ENCODE results near the gene MKLN1.
A peak's percentile ranks its signal among the peaks of the same experiment; 100 is the strongest.

MKLN1 gene

DNA sequence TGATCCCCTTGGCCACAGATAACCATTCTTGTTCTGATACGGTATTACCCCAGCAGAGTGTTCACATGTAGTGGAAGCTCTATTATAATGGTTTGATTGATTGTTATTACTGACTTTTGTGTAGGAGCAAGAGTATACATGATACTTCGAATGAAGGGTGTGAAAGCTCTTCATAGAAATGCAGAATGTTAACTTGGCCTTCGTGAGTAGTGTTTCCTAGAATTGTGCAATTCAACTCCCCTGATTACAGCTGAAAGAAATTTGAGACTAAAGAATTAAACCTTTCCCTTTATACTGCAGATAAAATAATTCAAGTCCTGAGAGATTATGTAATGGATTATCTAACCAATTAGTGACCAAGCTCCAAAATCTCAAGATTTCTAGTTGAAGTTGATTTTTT, 38.2 kb downstream of the MKLN1 start:
- no peak overlapping the region for H3K27ac ChIP-seq (ENCODE audit: insufficient read depth, low read length, poor library complexity, severe bottlenecking)
- no peaks in the 10 kb centered on the region for H3K27me3 ChIP-seq (replicated peaks; ENCODE audit: control insufficient read depth, insufficient read depth, low read length, poor library complexity, severe bottlenecking)
- H3K9me3 ChIP-seq (ENCODE audit: control insufficient read depth, low read length), result no peaks in the 10 kb centered on the region
- no peaks in the 10 kb centered on the region for H3K36me3 ChIP-seq (ENCODE audit: control insufficient read depth, insufficient read depth, low read length)
- peaks cover 16% of the 10 kb centered on the region for H3K4me1 ChIP-seq (ENCODE audit: control insufficient read depth, insufficient read depth, low read length, poor library complexity, severe bottlenecking)
- no peak for DNase-seq
- H3K4me3 ChIP-seq (ENCODE audit: insufficient read depth, low read depth, low read length, poor library complexity, severe bottlenecking), result no peak overlapping the region

- H3K4me3 ChIP-seq (ENCODE audit: insufficient read depth, low read depth, low read length, poor library complexity, severe bottlenecking), result no peak overlapping the region
- peaks cover 14% of the 10 kb centered on the region for H3K4me1 ChIP-seq (ENCODE audit: control insufficient read depth, insufficient read depth, low read length, poor library complexity, severe bottlenecking)
- no peak for DNase-seq
- no peak overlapping the region for H3K27ac ChIP-seq (ENCODE audit: insufficient read depth, low read length, poor library complexity, severe bottlenecking)
- no peaks in the 10 kb centered on the region for H3K36me3 ChIP-seq (ENCODE audit: control insufficient read depth, insufficient read depth, low read length)
- no peaks in the 10 kb centered on the region for H3K27me3 ChIP-seq (replicated peaks; ENCODE audit: control insufficient read depth, insufficient read depth, low read length, poor library complexity, severe bottlenecking)
- H3K9me3 ChIP-seq (ENCODE audit: control insufficient read depth, low read length), result no peaks in the 10 kb centered on the region
Measured at GRCh38 chr7:131369354-131369753, 41.7 kb downstream of the MKLN1 start.

GRCh38 chr7:131370523-131370968, 42.9 kb downstream of the MKLN1 start:
- Histone ChIP-seq H3K9me3 (ENCODE audit: control insufficient read depth, low read length) (no peaks in the 10 kb centered on the region), H3K4me1 (ENCODE audit: control insufficient read depth, insufficient read depth, low read length, poor library complexity, severe bottlenecking) (peaks cover 14% of the 10 kb centered on the region), H3K27me3 (replicated peaks; ENCODE audit: control insufficient read depth, insufficient read depth, low read length, poor library complexity, severe bottlenecking) (no peaks in the 10 kb centered on the region), H3K4me3 (ENCODE audit: insufficient read depth, low read depth, low read length, poor library complexity, severe bottlenecking) (no peak overlapping the region), H3K36me3 (ENCODE audit: control insufficient read depth, insufficient read depth, low read length) (no peaks in the 10 kb centered on the region), H3K27ac (ENCODE audit: insufficient read depth, low read length, poor library complexity, severe bottlenecking) (no peak overlapping the region)
- DNase-seq, result peak in 2 of 3 donors; percentile 2 to 5

GRCh38 chr7:131371411-131371810, 43.7 kb downstream of the MKLN1 start:
- Histone ChIP-seq H3K9me3 (ENCODE audit: control insufficient read depth, low read length) (no peaks in the 10 kb centered on the region), H3K4me1 (ENCODE audit: control insufficient read depth, insufficient read depth, low read length, poor library complexity, severe bottlenecking) (peaks cover 14% of the 10 kb centered on the region), H3K27me3 (replicated peaks; ENCODE audit: control insufficient read depth, insufficient read depth, low read length, poor library complexity, severe bottlenecking) (no peaks in the 10 kb centered on the region), H3K36me3 (ENCODE audit: control insufficient read depth, insufficient read depth, low read length) (no peaks in the 10 kb centered on the region), H3K27ac (ENCODE audit: insufficient read depth, low read length, poor library complexity, severe bottlenecking) (no peak overlapping the region), H3K4me3 (ENCODE audit: insufficient read depth, low read depth, low read length, poor library complexity, severe bottlenecking) (no peak overlapping the region)
- no peak for DNase-seq

DNA sequence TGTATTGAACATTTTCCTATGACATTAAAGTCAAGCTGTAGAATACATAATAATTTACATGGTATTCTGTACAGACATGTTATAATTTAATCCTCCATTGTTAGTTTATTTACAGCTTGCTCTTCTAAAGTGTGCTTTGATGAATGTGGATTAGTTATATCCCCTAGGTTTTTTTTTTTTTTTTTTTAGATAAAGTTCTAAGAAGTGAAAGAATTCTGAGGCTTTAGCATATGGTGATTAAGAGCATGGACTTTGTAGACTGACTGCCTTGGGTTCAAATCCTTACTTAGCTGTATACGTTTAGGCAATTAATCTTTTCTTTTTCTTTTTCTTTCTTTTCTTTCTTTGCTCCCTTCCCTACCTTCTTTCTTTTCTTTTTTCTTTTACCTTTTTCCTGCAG, 44.9 kb downstream of the MKLN1 start:
- DNase-seq, result no peak
- Histone ChIP-seq H3K9me3 (ENCODE audit: control insufficient read depth, low read length) (no peaks in the 10 kb centered on the region), H3K27ac (ENCODE audit: insufficient read depth, low read length, poor library complexity, severe bottlenecking) (no peak overlapping the region), H3K27me3 (replicated peaks; ENCODE audit: control insufficient read depth, insufficient read depth, low read length, poor library complexity, severe bottlenecking) (no peaks in the 10 kb centered on the region), H3K4me3 (ENCODE audit: insufficient read depth, low read depth, low read length, poor library complexity, severe bottlenecking) (no peak overlapping the region), H3K36me3 (ENCODE audit: control insufficient read depth, insufficient read depth, low read length) (no peaks in the 10 kb centered on the region), H3K4me1 (ENCODE audit: control insufficient read depth, insufficient read depth, low read length, poor library complexity, severe bottlenecking) (peaks cover 14% of the 10 kb centered on the region)

GRCh38 chr7:131374821-131375220, 47.1 kb downstream of the MKLN1 start:
- no peaks in the 10 kb centered on the region for H3K27me3 ChIP-seq (replicated peaks; ENCODE audit: control insufficient read depth, insufficient read depth, low read length, poor library complexity, severe bottlenecking)
- peaks cover 13% of the 10 kb centered on the region for H3K4me1 ChIP-seq (ENCODE audit: control insufficient read depth, insufficient read depth, low read length, poor library complexity, severe bottlenecking)
- H3K9me3 ChIP-seq (ENCODE audit: control insufficient read depth, low read length), result no peaks in the 10 kb centered on the region
- no peak for DNase-seq
- H3K4me3 ChIP-seq (ENCODE audit: insufficient read depth, low read depth, low read length, poor library complexity, severe bottlenecking), result no peak overlapping the region
- H3K27ac ChIP-seq (ENCODE audit: insufficient read depth, low read length, poor library complexity, severe bottlenecking), result no peak overlapping the region
- no peaks in the 10 kb centered on the region for H3K36me3 ChIP-seq (ENCODE audit: control insufficient read depth, insufficient read depth, low read length)

DNA sequence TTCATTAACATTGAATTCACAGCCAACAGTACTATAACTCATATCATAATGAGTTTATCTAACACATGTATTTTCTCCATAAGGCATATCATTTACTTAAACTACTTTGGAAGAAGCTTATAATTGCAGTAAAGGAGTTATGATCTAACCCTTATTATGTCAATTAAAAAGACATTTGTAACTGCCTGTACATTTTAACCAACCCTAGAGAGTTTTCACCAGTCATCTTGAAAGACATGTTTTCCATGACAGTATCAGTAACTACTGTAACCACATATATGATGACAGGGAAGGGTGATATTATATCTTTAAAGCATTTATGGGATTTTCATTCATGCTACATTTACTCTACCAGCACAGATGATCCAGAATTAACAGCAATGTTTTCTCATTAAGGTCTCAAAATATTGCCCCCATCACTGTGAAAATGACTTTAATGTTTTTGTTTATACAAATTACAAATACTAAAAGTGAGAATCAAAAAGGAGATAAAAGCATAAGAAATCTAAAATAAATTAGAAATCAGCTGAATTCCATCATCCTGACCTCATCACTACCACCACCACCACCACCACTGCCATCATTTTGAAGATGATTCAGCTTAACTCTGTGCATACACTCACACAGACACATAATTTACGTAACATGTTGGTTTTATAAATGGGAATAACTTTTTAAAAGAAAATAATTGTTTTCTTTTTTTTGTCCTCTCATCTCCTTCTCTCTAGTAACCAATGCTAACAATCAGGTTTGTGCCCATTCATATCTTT, 53.6 kb downstream of the MKLN1 start:
- no peaks in the 10 kb centered on the region for H3K4me1 ChIP-seq (ENCODE audit: control insufficient read depth, insufficient read depth, low read length, poor library complexity, severe bottlenecking)
- no peaks in the 10 kb centered on the region for H3K9me3 ChIP-seq (ENCODE audit: control insufficient read depth, low read length)
- H3K4me3 ChIP-seq (ENCODE audit: insufficient read depth, low read depth, low read length, poor library complexity, severe bottlenecking), result no peak overlapping the region
- no peak overlapping the region for H3K27ac ChIP-seq (ENCODE audit: insufficient read depth, low read length, poor library complexity, severe bottlenecking)
- no peaks in the 10 kb centered on the region for H3K27me3 ChIP-seq (replicated peaks; ENCODE audit: control insufficient read depth, insufficient read depth, low read length, poor library complexity, severe bottlenecking)
- DNase-seq, result no peak
- H3K36me3 ChIP-seq (ENCODE audit: control insufficient read depth, insufficient read depth, low read length), result no peaks in the 10 kb centered on the region

- Histone ChIP-seq H3K27me3 (replicated peaks; ENCODE audit: control insufficient read depth, insufficient read depth, low read length, poor library complexity, severe bottlenecking) (no peaks in the 10 kb centered on the region), H3K4me3 (ENCODE audit: insufficient read depth, low read depth, low read length, poor library complexity, severe bottlenecking) (no peak overlapping the region), H3K4me1 (ENCODE audit: control insufficient read depth, insufficient read depth, low read length, poor library complexity, severe bottlenecking) (no peaks in the 10 kb centered on the region), H3K27ac (ENCODE audit: insufficient read depth, low read length, poor library complexity, severe bottlenecking) (no peak overlapping the region), H3K36me3 (ENCODE audit: control insufficient read depth, insufficient read depth, low read length) (no peaks in the 10 kb centered on the region), H3K9me3 (ENCODE audit: control insufficient read depth, low read length) (no peaks in the 10 kb centered on the region)
- no peak for DNase-seq
Measured at GRCh38 chr7:131383417-131384285, 56.0 kb downstream of the MKLN1 start.

GRCh38 chr7:131384286-131384635, 56.6 kb downstream of the MKLN1 start:
- H3K27me3 ChIP-seq (replicated peaks; ENCODE audit: control insufficient read depth, insufficient read depth, low read length, poor library complexity, severe bottlenecking), result no peaks in the 10 kb centered on the region
- no peaks in the 10 kb centered on the region for H3K9me3 ChIP-seq (ENCODE audit: control insufficient read depth, low read length)
- no peak for DNase-seq
- H3K4me1 ChIP-seq (ENCODE audit: control insufficient read depth, insufficient read depth, low read length, poor library complexity, severe bottlenecking), result no peaks in the 10 kb centered on the region
- H3K27ac ChIP-seq (ENCODE audit: insufficient read depth, low read length, poor library complexity, severe bottlenecking), result no peak overlapping the region
- H3K36me3 ChIP-seq (ENCODE audit: control insufficient read depth, insufficient read depth, low read length), result no peaks in the 10 kb centered on the region
- no peak overlapping the region for H3K4me3 ChIP-seq (ENCODE audit: insufficient read depth, low read depth, low read length, poor library complexity, severe bottlenecking)

- H3K4me3 ChIP-seq (ENCODE audit: insufficient read depth, low read depth, low read length, poor library complexity, severe bottlenecking), result no peak overlapping the region
- H3K27ac ChIP-seq (ENCODE audit: insufficient read depth, low read length, poor library complexity, severe bottlenecking), result no peak overlapping the region
- no peaks in the 10 kb centered on the region for H3K9me3 ChIP-seq (ENCODE audit: control insufficient read depth, low read length)
- H3K27me3 ChIP-seq (replicated peaks; ENCODE audit: control insufficient read depth, insufficient read depth, low read length, poor library complexity, severe bottlenecking), result no peaks in the 10 kb centered on the region
- no peaks in the 10 kb centered on the region for H3K36me3 ChIP-seq (ENCODE audit: control insufficient read depth, insufficient read depth, low read length)
- no peak for DNase-seq
- H3K4me1 ChIP-seq (ENCODE audit: control insufficient read depth, insufficient read depth, low read length, poor library complexity, severe bottlenecking), result no peaks in the 10 kb centered on the region
Measured at GRCh38 chr7:131385039-131385605, 57.4 kb downstream of the MKLN1 start.
